Esophagus muscularis mucosa (tissue), 4 donors: ENCODE measurements around the gene CABCOCO1.

Source experiments
- CTCF ChIP-seq, 3 experiments: fragments of 200-600 bp in 2 of 3; fragments of 450-650 bp in 1 of 3; sonication (generic) in 2 of 3; IDR thresholded peaks; one replicate each; pipeline ENCODE4 v1.5.1; 2017 to 2019; ENCODE audit warnings: antibody characterized with exemption in 3 of 3, mild to moderate bottlenecking in 2 of 3, moderate library complexity in 1 of 3
- EP300 ChIP-seq: sonication (generic); formaldehyde crosslinking; IDR thresholded peaks from one replicate; pipeline ENCODE4 v1.6.1; 2017; ENCODE audit warnings: antibody characterized with exemption
- POLR2A ChIP-seq: fragments of 450-650 bp; IDR thresholded peaks from one replicate; pipeline ENCODE4 v1.6.1; 2017; ENCODE audit warnings: antibody characterized with exemption, moderate library complexity, mild to moderate bottlenecking, low read depth
- POLR2AphosphoS5 ChIP-seq, 2 donors: sonication (generic); formaldehyde crosslinking; IDR thresholded peaks; one replicate each; pipeline ENCODE4 v1.6.1; 2017; ENCODE audit warnings: antibody characterized with exemption in 2 of 2

GRCh38 chr10:61620506-61620905 lies 42.2 kb upstream of the CABCOCO1 start:
- TF ChIP-seq CTCF (IDR thresholded peaks at IDR 0.05) (no peak), POLR2A (no peak), EP300 (no peak), POLR2AphosphoS5 (IDR thresholded peaks at IDR 0.05) (no peak)
